Memory B cell (primary cell): ENCODE measurements around the gene RPL22.

ENCODE experiments used
- ATAC-seq: fragments of 150-1000 bp; cut with Tn5 transposase; 2 replicates; pipeline ENCODE4 v1.10.0; 2021; ENCODE audit warnings: low read depth, mild to moderate bottlenecking, moderate library complexity
- DNase-seq, 2 donors: peaks; one replicate each; pipeline ENCODE4 v3.0.0; 2022; ENCODE audit warnings: low spot score in 2 of 2
- H3K27ac Mint-ChIP-seq: one replicate; pipeline ENCODE4 v1.8.0; 2022; ENCODE audit warnings: mild to moderate bottlenecking, moderate library complexity, mixed read lengths
- H3K27me3 Mint-ChIP-seq: one replicate; pipeline ENCODE4 v1.8.0; 2022; ENCODE audit warnings: mixed read lengths
- H3K36me3 Mint-ChIP-seq: one replicate; pipeline ENCODE4 v1.8.0; 2022; ENCODE audit warnings: mild to moderate bottlenecking, mixed read lengths
- H3K4me1 Mint-ChIP-seq: one replicate; pipeline ENCODE4 v1.8.0; 2022; ENCODE audit warnings: mixed read lengths
- H3K4me3 Mint-ChIP-seq: one replicate; pipeline ENCODE4 v1.8.0; 2022; ENCODE audit warnings: mild to moderate bottlenecking, moderate library complexity, mixed read lengths
- H3K9me3 Mint-ChIP-seq: one replicate; pipeline ENCODE4 v1.8.0; 2022; ENCODE audit warnings: mixed read lengths

The RPL22 gene

DNA sequence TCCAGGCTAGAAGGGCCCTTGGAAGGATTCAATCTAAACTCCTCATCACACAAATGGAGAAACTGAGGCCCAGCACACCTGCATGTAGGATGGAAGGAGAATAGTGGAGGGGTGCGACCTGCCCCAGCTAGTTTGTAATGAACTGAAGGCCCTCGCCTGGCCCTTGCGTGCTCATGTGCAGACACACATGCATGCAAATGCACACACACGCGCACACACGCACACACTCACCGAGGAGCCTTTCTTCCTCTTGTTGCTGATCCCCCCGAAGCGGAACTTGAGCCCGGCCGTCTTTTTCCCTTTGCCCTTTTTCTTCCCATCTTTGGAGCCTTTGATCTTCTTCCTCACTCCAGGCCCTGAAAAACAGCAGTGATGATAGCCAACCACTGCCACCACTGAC is 47.2 kb downstream of the RPL22 start:
- Mint-ChIP-seq H3K4me1 (peaks cover 5% of the 10 kb centered on the region), H3K27ac (no peak overlapping the region), H3K9me3 (no peaks in the 10 kb centered on the region), H3K36me3 (no peaks in the 10 kb centered on the region), H3K4me3 (no peak overlapping the region), H3K27me3 (peaks cover 6% of the 10 kb centered on the region)
- no peak for DNase-seq
- ATAC-seq: no peak

DNA sequence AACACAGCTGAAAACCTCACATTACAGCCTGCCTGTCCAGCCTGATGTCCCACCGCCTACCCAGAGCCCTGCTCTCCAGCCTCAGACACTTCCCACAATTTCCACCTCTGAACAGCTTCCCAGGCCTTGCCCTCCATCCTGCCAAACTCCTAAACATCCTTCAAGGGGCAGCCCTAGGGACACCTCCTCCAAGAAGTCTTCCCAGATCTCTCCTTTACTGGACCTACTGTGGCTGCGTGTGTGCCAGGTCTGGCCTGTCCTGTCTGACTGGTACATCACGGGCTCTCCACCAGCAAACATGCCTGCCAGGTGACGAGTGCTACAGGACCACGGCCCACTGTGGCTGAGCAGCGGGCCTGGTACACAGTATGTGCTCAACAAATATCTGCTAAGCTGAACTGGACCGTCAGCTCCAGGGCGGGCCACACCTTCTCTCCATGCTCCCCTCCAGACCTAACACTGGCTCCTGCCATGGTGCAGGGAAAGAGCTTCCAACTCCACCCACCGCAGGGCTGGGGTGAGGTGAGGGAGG is 48.0 kb downstream of the RPL22 start:
- Mint-ChIP-seq H3K27ac (no peak overlapping the region), H3K36me3 (no peaks in the 10 kb centered on the region), H3K4me1 (peaks cover 5% of the 10 kb centered on the region), H3K4me3 (no peak overlapping the region), H3K9me3 (no peaks in the 10 kb centered on the region), H3K27me3 (peaks cover 8% of the 10 kb centered on the region)
- ATAC-seq (no peak), DNase-seq (no peak)

DNA sequence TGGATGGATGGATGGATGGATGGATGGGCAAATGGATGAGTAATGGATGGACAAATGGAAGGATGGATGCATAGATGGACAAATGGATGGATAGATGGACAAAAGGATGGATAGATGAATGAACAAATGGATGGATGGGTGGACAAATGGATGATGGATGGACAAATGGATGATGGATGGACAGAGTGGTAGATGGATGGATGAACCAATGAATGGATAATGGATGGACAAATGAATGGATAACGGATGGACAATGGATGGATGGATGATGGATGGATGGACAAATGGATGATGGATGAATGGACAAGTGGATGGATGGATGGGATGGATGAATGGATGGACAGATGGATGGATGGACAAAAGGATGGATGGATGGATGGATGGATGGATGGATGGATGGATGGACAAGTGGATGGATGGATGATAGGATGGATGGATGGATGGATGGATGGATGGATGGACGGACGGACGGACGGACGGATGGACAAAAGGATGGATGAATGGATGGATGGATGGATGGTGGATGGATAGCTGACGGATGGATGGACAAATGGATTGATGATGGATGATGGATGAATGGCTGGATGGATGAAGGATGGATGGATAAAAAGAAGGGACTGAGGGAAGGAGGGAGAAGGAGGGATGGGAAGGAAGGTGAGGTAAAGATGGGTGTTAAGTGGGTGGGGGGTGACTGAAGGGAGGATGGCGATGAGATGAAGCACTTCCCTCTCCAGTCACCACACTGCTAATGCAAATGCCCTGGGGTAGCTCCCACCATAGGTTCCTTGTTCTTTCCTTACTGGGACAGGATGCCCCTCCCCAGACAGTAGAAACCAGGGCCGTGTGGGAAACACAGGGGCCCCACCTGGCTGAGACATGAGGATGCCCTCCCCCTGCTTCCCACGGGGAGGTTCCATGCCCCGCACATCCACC is 49.1 kb downstream of the RPL22 start:
- DNase-seq: no peak
- ATAC-seq: no peak
- H3K27me3 Mint-ChIP-seq: peaks cover 10% of the 10 kb centered on the region
- H3K9me3 Mint-ChIP-seq: no peaks in the 10 kb centered on the region
- no peaks in the 10 kb centered on the region for H3K36me3 Mint-ChIP-seq
- H3K4me1 Mint-ChIP-seq: peaks cover 5% of the 10 kb centered on the region
- no peak overlapping the region for H3K27ac Mint-ChIP-seq
- H3K4me3 Mint-ChIP-seq: no peak overlapping the region

DNA sequence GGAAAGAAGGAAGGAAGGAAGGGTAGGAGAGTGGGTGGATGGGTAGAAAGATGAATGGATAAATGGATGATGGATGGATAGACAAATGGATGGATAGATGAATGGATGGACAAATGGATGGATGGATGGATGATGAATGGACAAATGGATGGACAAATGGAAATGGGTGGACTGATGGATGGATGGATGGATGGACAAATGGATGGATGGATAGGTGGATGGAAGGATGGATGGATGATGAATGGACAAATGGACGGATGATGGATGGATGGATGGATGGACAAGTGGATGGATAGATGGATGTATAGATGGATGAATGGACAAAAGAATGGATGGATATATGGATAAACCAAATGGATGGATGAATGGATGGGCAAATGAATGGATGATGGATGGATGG is 49.8 kb downstream of the RPL22 start:
- Mint-ChIP-seq H3K4me1 (peaks cover 5% of the 10 kb centered on the region), H3K27ac (no peak overlapping the region), H3K4me3 (no peak overlapping the region), H3K27me3 (peaks cover 10% of the 10 kb centered on the region), H3K9me3 (no peaks in the 10 kb centered on the region), H3K36me3 (no peaks in the 10 kb centered on the region)
- DNase-seq (no peak), ATAC-seq (no peak)

DNA sequence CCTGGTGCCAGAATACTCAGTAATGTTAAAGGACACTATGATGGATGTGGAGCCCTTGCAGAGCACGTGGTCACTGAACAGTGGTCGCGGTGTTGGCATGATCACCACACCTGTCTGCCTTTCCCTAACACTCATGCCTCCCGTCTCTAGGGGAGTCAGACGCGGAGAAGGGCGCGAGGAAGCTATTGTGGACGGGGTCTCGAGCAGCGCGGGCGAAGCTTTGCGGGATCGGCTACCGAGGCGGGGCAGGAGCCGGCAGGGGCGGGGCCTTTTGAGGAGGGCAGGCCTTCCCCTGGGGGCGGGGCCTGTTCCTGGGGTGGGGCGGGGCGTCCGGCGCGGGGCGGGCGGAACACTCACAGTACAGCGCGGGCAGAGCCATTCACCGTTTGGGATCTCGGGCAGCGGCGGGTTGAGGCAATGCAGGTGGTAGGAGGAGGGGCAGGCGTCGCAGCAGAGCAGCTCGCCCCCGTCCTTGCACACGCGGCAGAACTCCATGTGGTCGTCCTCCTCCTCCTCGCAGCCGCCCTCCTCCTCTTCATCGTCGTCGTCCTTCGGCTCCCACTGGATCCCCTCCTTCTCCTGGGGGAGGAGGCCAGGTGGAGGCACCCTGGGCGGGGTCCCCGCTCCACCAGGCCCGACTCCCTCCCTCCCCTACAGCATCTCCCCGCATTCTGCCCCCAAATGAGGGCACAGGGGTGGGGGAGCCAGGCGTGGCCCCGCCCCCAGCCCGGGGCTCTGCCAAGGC is 50.7 kb downstream of the RPL22 start:
- peak overlapping the region; percentile 52 for H3K4me3 Mint-ChIP-seq
- H3K27me3 Mint-ChIP-seq: peaks cover 10% of the 10 kb centered on the region
- DNase-seq (no peak), ATAC-seq (peak; percentile 63)
- peaks cover 5% of the 10 kb centered on the region for H3K4me1 Mint-ChIP-seq
- no peaks in the 10 kb centered on the region for H3K36me3 Mint-ChIP-seq
- H3K9me3 Mint-ChIP-seq: no peaks in the 10 kb centered on the region
- H3K27ac Mint-ChIP-seq: no peak overlapping the region

DNA sequence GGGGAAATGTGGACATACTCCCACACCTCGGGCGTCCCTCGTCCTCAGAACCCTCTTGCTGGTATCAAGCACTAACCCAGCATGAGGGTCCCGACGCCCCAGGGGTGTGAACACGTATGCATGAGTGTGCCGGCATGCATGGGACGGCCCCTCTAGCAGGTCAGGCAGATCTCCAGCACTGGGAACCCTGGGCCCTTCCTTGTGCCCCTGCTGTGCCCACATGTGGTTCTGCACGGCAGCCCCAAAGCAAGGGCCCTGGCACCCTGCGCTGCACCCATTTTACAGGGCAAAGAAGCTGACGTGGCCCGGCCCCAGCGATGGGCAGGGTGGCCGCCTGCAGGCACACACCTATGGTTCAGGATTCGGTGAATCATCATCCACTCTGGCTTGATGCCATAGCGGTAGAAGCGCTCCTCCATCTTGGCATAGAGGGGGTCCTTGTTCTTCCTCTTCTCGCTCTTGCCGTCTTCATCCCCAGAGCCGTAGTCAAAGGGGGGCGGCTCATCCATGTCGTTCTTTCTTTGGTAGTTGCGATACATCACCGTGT is 53.5 kb downstream of the RPL22 start:
- no peak overlapping the region for H3K27ac Mint-ChIP-seq
- H3K9me3 Mint-ChIP-seq: peaks cover 1% of the 10 kb centered on the region
- no peaks in the 10 kb centered on the region for H3K36me3 Mint-ChIP-seq
- H3K27me3 Mint-ChIP-seq: peaks cover 10% of the 10 kb centered on the region
- no peak for DNase-seq
- H3K4me3 Mint-ChIP-seq: no peak overlapping the region
- H3K4me1 Mint-ChIP-seq: peaks cover 5% of the 10 kb centered on the region
- no peak for ATAC-seq

DNA sequence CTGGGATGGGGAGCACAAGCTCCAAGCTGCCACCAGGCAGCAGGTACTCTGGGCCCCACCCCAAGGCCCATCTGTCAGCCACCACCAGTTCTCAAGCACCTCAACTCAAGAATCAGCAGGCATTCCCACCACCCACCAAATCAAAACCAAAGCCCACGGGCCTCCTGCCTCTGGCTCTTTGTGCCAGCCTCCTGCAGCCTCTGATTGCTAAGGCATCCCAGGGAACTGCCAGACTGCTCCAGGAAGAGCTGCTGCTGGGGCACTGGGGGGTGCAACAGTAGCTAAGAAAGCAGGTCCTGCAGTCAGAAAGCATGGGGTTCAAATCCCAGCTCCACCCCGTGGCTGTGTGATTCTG is 54.0 kb downstream of the RPL22 start:
- peaks cover 5% of the 10 kb centered on the region for H3K4me1 Mint-ChIP-seq
- peaks cover 1% of the 10 kb centered on the region for H3K9me3 Mint-ChIP-seq
- H3K27me3 Mint-ChIP-seq: peaks cover 10% of the 10 kb centered on the region
- no peaks in the 10 kb centered on the region for H3K36me3 Mint-ChIP-seq
- H3K4me3 Mint-ChIP-seq: no peak overlapping the region
- no peak for DNase-seq
- ATAC-seq: no peak
- no peak overlapping the region for H3K27ac Mint-ChIP-seq

DNA sequence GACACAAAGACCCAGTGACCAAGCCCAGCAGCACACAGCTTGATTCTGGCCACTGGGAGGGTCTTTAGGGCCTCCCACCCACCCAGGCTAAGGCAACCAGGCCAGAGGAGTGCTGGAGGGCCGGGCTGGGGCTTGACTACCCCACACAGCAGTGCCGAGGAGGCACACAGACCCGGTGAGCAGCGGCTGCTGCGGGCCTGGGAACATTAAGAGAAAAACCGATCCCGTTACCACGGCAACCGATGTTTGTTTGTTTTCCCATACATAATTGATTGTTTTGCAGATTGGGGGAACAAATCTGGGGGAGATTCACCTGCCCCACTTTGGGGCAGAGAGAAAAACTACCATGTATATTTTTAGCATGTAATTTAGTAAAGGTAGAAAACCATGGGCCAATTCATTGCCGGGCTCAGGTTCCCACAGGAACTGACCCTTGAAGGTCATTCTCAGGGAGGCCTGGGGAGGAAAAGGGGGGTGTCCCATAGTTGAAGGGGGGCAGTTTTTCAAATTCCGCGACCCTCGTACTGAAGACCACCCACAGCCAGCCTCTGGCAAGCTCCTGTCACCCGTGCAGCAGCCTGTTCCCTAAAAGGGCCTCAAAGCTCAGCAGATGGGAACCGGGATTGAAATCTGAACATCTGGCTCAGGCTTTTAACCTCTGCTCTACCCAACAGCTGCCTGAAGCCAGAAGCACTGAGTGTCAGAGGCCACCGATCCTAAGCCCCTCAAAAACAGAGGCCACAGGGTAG is 54.6 kb downstream of the RPL22 start:
- no peak for ATAC-seq
- Mint-ChIP-seq H3K4me3 (no peak overlapping the region), H3K27me3 (peaks cover 10% of the 10 kb centered on the region), H3K9me3 (peaks cover 1% of the 10 kb centered on the region), H3K4me1 (peaks cover 5% of the 10 kb centered on the region), H3K36me3 (no peaks in the 10 kb centered on the region), H3K27ac (no peak overlapping the region)
- no peak for DNase-seq

DNA sequence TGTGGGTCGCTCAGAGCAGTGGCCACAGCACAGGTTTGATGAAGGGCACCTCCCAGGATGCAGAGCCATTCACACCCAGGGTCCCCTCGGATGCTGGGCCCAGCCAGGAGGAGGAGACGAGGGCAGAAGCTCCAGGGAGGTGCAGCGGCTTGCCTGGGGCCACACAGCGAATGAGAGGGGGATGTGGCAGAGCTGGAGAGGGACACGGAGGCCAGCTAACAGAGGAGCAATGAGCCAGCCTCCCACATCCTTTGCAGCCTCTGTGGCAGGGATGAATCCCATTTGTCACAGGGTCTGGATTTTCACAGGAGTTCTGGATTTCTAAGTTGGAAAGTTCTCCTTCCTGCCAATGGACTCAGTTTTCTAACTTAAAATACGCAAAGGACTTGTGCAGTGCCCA is 55.2 kb downstream of the RPL22 start:
- Mint-ChIP-seq H3K4me1 (peaks cover 5% of the 10 kb centered on the region), H3K9me3 (peaks cover 1% of the 10 kb centered on the region), H3K4me3 (no peak overlapping the region), H3K27me3 (peaks cover 10% of the 10 kb centered on the region), H3K27ac (no peak overlapping the region), H3K36me3 (no peaks in the 10 kb centered on the region)
- ATAC-seq (no peak), DNase-seq (no peak)

DNA sequence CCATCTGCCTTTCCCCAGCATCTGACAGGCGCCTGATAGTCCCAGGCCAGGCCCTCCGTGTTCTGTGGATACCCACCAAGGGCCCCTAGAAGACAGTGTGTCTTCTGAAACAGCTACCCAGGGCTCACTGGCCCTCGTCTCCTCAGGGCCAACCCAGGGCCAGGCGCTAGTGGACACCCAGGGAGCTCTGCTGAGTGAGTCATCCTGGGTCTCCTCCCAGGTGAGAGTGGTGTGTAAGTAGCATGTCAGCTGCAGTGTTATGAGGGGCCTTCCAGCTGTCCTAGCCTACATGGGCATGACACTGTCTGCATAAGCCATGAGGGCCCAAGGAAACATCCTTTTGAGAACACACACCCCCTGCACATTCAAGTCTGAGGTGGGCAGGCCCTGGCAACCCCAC is 56.0 kb downstream of the RPL22 start:
- Mint-ChIP-seq H3K4me3 (no peak overlapping the region), H3K4me1 (peaks cover 3% of the 10 kb centered on the region), H3K9me3 (peaks cover 1% of the 10 kb centered on the region), H3K27me3 (peaks cover 7% of the 10 kb centered on the region), H3K36me3 (no peaks in the 10 kb centered on the region), H3K27ac (no peak overlapping the region)
- no peak for ATAC-seq
- DNase-seq: no peak

DNA sequence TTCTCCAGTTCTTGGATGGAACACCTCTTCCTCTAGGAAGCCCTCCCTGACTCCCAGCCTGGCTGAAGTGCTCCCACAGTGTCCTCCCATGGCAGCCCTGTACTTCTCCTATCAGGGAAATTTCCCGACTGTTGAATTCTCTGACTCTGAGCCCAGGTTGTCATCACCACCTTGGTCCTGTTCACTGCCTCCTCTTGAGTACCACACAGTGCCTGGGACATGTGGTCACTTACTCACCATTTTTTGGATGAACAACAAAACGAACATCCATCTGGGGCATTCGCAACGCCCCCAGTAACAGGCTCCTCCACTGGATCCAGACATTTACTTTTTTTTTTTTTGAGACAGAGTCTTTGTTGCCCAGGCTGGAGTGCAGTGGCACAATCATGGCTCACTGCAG is 56.7 kb downstream of the RPL22 start:
- DNase-seq: no peak
- ATAC-seq: no peak
- peaks cover 4% of the 10 kb centered on the region for H3K27me3 Mint-ChIP-seq
- no peaks in the 10 kb centered on the region for H3K36me3 Mint-ChIP-seq
- H3K9me3 Mint-ChIP-seq: peaks cover 1% of the 10 kb centered on the region
- H3K27ac Mint-ChIP-seq: no peak overlapping the region
- no peak overlapping the region for H3K4me3 Mint-ChIP-seq
- no peaks in the 10 kb centered on the region for H3K4me1 Mint-ChIP-seq

DNA sequence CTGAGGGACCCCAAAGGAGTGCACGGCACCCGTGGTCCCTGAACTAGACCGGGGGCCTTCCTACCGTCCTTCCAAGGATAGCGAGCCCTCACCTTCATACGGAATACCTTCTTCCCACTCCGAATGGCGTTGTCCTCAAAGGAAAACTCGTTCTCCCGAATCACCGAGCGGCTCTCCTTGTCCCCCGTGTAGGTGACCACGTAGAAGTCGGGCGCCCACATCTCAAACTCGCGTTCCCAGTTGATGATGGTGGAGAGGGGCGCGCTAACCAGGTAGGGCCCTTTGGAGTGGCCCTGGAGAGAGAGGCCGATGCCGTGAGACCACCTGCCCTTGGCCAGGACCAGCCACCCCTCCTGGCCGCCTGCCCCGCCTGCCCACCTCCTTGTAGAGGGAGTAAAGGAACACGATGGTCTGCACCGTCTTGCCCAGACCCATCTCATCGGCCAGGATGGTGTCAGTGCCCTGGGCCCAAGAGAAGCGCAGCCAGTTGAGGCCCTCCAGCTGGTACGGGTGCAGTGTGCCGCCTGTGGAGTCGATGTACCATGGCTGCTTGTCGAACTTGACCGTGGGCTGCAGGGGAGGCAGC is 57.3 kb downstream of the RPL22 start:
- no peaks in the 10 kb centered on the region for H3K4me1 Mint-ChIP-seq
- ATAC-seq: no peak
- no peak overlapping the region for H3K27ac Mint-ChIP-seq
- H3K9me3 Mint-ChIP-seq: peaks cover 1% of the 10 kb centered on the region
- H3K4me3 Mint-ChIP-seq: no peak overlapping the region
- no peak for DNase-seq
- H3K27me3 Mint-ChIP-seq: peaks cover 7% of the 10 kb centered on the region
- H3K36me3 Mint-ChIP-seq: no peaks in the 10 kb centered on the region

DNA sequence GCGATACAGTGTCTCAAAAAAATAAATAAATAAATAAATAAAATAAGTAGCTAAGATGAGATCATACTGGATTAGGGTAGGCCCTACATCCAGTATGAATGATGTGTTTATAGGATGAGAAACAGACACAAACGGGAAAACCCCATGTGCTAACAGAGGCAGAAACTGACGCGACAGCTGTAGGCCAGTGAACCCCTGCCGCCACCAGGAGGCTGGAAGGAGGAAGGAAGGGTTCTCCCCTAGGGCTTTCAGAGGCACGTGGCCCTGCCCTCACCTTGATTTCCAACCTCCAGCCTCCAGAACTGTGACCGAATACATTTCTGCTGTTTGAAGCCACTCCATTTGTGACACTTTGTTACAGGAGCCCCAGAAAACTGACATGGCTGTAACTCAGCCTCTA is 57.8 kb downstream of the RPL22 start:
- Mint-ChIP-seq H3K36me3 (no peaks in the 10 kb centered on the region), H3K27ac (no peak overlapping the region), H3K4me1 (no peaks in the 10 kb centered on the region), H3K27me3 (peaks cover 7% of the 10 kb centered on the region), H3K9me3 (peaks cover 1% of the 10 kb centered on the region), H3K4me3 (no peak overlapping the region)
- DNase-seq (no peak), ATAC-seq (peak; percentile 76)
